GM21786 (cell line): ENCODE measurements around the gene DDX25.
A peak's percentile ranks its signal among the peaks of the same experiment; 100 is the strongest.

Experiments used
- ATAC-seq: cut with Tn5 transposase; IDR thresholded peaks from one replicate; pipeline ENCODE4 v1.9.1; 2021; ENCODE audit not compliant: unreplicated experiment

DDX25 gene

GRCh38 chr11:125933030-125933813 is 28.9 kb downstream of the DDX25 start:
- no peak for ATAC-seq

- no peak for ATAC-seq
Observed at GRCh38 chr11:125934473-125934872, 30.2 kb downstream of the DDX25 start.

- ATAC-seq: no peak
Observed at GRCh38 chr11:125935056-125935455, 30.7 kb downstream of the DDX25 start.

- no peak for ATAC-seq
Observed at GRCh38 chr11:125935618-125936199, 31.4 kb downstream of the DDX25 start.

GRCh38 chr11:125938418-125938817 is 34.1 kb downstream of the DDX25 start:
- ATAC-seq: no peak

GRCh38 chr11:125939081-125939521 is 34.8 kb downstream of the DDX25 start:
- no peak for ATAC-seq

- ATAC-seq: no peak
Observed at GRCh38 chr11:125940145-125940544, 35.8 kb downstream of the DDX25 start.

- ATAC-seq: no peak
Observed at GRCh38 chr11:125941267-125941618, 36.9 kb downstream of the DDX25 start.

- ATAC-seq: peak; percentile 45
Observed at GRCh38 chr11:125941619-125942611, 37.6 kb downstream of the DDX25 start.

- ATAC-seq: no peak
Observed at GRCh38 chr11:125942771-125943428, 38.6 kb downstream of the DDX25 start.

- ATAC-seq: no peak
Observed at GRCh38 chr11:125943661-125944349, 39.5 kb downstream of the DDX25 start.

- no peak for ATAC-seq
Observed at GRCh38 chr11:125944350-125945010, 40.2 kb downstream of the DDX25 start.

- no peak for ATAC-seq
Observed at GRCh38 chr11:125945011-125945796, 40.9 kb downstream of the DDX25 start.

- ATAC-seq: no peak
Observed at GRCh38 chr11:125945797-125946520, 41.7 kb downstream of the DDX25 start, which contains the start of gene VSIG10L2. Gene VSIG10L2 (plus strand): TSS chr11:125946044. CDS start chr11:125946056, 12 bp downstream.

- ATAC-seq: no peak
Observed at GRCh38 chr11:125946712-125947418, 42.6 kb downstream of the DDX25 start.

- no peak for ATAC-seq
Observed at GRCh38 chr11:125947419-125948277, 43.3 kb downstream of the DDX25 start.
